Stomach (tissue), 4 donors: Measurements from ENCODE around the gene VSTM2L.

ENCODE experiments used
- EP300 ChIP-seq: sonication (generic); formaldehyde crosslinking; IDR thresholded peaks from one replicate; pipeline ENCODE4 v1.6.1; 2017; ENCODE audit warnings: antibody characterized with exemption
- POLR2A ChIP-seq, 4 donors: fragments of 450-650 bp; IDR thresholded peaks; one replicate each; pipeline ENCODE4 v1.6.1; 2016; ENCODE audit warnings: antibody characterized with exemption in 4 of 4, control low read depth in 2 of 4, mild to moderate bottlenecking in 1 of 4, moderate library complexity in 1 of 4
- POLR2AphosphoS5 ChIP-seq, 3 donors: sonication (generic); formaldehyde crosslinking; IDR thresholded peaks; one replicate each; pipeline ENCODE4 v1.6.1; 2016; ENCODE audit warnings: antibody characterized with exemption in 3 of 3
- TF ChIP-seq, protein P1 (sequence below), 7 experiments: fragments of 450-650 bp in 4 of 7; fragments of 200-600 bp in 3 of 7; sonication (generic) in 3 of 7; IDR thresholded peaks; one replicate each; pipeline ENCODE4 v1.5.1; 2016 to 2019; ENCODE audit warnings: antibody characterized with exemption in 7 of 7, control low read depth in 2 of 7, mild to moderate bottlenecking in 1 of 7

DNA sequence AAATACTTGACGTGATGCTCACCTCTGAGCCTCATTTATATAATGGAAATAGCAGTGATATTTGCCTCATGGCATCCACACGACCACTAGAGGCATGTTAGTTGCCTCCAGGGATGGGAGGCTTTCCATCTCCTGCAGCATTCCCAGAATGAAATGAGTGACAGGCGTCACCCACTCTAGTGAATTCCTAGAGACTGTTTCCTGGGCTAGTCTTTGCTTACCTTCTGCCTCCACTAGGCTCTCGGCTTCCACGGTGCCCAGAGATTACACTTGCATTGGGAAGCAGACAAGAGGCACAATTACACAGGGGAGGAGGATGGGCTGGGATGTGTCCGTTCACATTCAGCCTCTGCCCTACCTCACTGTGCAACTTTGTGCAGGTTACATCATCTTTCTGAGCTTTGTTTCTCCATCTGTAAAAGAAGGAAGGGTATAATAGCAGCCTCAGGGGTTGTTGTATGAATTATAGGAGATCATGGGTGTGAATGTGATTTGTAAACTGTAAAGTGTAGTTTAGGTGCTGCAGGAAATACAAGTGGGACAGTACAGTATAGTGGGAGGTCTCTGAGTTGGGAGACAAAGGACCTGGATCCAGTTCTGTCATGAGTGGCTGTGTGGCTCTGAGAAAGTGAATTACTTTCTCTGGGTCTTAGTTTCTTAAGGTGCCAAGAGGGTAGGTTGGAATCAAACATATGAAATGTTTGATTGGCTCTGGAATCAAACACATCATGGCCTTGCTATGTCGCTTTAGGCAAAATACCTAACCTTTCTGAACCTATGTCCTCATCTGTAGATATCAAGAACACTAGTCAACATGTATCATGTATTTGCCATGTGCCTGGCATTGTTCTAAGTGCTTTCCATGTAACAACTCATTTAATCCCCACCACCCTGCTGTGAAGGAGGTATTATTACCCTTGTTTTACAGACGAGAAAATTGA, 3.6 kb upstream of the VSTM2L start:
- TF ChIP-seq, protein P1, sequence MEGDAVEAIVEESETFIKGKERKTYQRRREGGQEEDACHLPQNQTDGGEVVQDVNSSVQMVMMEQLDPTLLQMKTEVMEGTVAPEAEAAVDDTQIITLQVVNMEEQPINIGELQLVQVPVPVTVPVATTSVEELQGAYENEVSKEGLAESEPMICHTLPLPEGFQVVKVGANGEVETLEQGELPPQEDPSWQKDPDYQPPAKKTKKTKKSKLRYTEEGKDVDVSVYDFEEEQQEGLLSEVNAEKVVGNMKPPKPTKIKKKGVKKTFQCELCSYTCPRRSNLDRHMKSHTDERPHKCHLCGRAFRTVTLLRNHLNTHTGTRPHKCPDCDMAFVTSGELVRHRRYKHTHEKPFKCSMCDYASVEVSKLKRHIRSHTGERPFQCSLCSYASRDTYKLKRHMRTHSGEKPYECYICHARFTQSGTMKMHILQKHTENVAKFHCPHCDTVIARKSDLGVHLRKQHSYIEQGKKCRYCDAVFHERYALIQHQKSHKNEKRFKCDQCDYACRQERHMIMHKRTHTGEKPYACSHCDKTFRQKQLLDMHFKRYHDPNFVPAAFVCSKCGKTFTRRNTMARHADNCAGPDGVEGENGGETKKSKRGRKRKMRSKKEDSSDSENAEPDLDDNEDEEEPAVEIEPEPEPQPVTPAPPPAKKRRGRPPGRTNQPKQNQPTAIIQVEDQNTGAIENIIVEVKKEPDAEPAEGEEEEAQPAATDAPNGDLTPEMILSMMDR (IDR thresholded peaks at IDR 0.05) = no peak
- TF ChIP-seq POLR2A (IDR thresholded peaks at IDR 0.05) (no peak), POLR2AphosphoS5 (IDR thresholded peaks at IDR 0.05) (no peak), EP300 (no peak)
